ENCODE data around the gene NFIA. TPM values are rescaled to one million over a fixed set of nuclear protein-coding genes. Genes with fewer than 3 reads are reported as not detected.
"Not testable (repeated sequence)": the region's sequence is repeated elsewhere in the genome, so short reads cannot be mapped to it uniquely, and the experiment has no call there.

Gene NFIA
- total RNA-seq, 1 experiment from 2014 or later: 4.6 TPM

GRCh38 chr1:61058483-61059245 lies 23.7 kb upstream of the NFIA start:
- no peak for DNase-seq (ENCODE audit: low read depth)

- DNase-seq (ENCODE audit: low read depth): not testable (repeated sequence)
Measured at GRCh38 chr1:61061601-61062000, 20.8 kb upstream of the NFIA start.

- DNase-seq (ENCODE audit: low read depth): no peak
Measured at GRCh38 chr1:61064673-61065072, 17.7 kb upstream of the NFIA start.

- no peak for DNase-seq (ENCODE audit: low read depth)
Measured at GRCh38 chr1:61067446-61068019, 14.8 kb upstream of the NFIA start.

GRCh38 chr1:61070054-61070453 lies 12.3 kb upstream of the NFIA start:
- no peak for DNase-seq (ENCODE audit: low read depth)

- DNase-seq (ENCODE audit: low read depth): no peak
Measured at GRCh38 chr1:61071205-61072130, 10.9 kb upstream of the NFIA start.

- no peak for DNase-seq (ENCODE audit: low read depth)
Measured at GRCh38 chr1:61073871-61074270, 8.5 kb upstream of the NFIA start.

- DNase-seq (ENCODE audit: low read depth): not testable (repeated sequence)
Measured at GRCh38 chr1:61075833-61076232, 6.5 kb upstream of the NFIA start.

GRCh38 chr1:61076728-61077675 lies 5.4 kb upstream of the NFIA start:
- peak; percentile 85 for DNase-seq (ENCODE audit: low read depth)

GRCh38 chr1:61077676-61078541 lies 4.5 kb upstream of the NFIA start:
- peak; percentile 100 for DNase-seq (ENCODE audit: low read depth)

- no peak for DNase-seq (ENCODE audit: low read depth)
Measured at GRCh38 chr1:61078618-61079295, 3.6 kb upstream of the NFIA start.

- DNase-seq (ENCODE audit: low read depth): no peak
Measured at GRCh38 chr1:61079296-61079897, 3.0 kb upstream of the NFIA start.

GRCh38 chr1:61079898-61080336 lies 2.4 kb upstream of the NFIA start:
- peak; percentile 82 for DNase-seq (ENCODE audit: low read depth)

- DNase-seq (ENCODE audit: low read depth): no peak
Measured at GRCh38 chr1:61080413-61081143, 1.8 kb upstream of the NFIA start.

- no peak for DNase-seq (ENCODE audit: low read depth)
Measured at GRCh38 chr1:61081144-61081685, 1.1 kb upstream of the NFIA start.

GRCh38 chr1:61081686-61082310 lies 563 bp upstream of the NFIA start:
- DNase-seq (ENCODE audit: low read depth): peak; percentile 27

- DNase-seq (ENCODE audit: low read depth): no peak
Measured at GRCh38 chr1:61083013-61083806, 849 bp downstream of the NFIA start.
